ENCODE data around the gene C1orf159.
"Not testable (repeated sequence)": the region's sequence is repeated elsewhere in the genome, so short reads cannot be mapped to it uniquely, and the experiment has no call there.

C1orf159 gene

DNA sequence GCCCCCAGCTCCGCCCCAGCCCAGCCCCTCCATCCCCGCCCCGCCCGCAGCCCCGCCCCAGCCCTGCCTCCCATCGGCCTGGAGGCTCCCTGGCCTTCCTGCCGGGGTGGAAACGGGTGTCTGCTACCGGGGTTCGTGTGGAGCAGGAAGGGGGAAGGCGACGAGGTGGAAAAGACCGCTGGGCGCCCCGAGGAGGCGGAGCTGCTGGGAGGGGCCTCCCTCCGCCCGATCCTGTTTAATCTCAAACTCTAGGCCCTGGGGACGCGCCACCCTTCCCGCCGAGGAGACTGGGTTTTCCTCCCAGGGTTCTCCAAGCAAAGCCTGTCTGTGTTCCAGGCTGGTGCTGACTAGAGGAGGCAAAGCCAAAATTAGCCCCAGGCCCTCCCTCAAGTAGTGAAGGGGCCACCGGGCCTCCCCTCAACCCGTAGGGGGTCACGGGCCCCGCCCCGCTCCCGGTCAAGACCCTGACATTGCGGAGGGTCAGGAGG is 41.6 kb upstream of the C1orf159 start:
- TF ChIP-seq, protein P1, sequence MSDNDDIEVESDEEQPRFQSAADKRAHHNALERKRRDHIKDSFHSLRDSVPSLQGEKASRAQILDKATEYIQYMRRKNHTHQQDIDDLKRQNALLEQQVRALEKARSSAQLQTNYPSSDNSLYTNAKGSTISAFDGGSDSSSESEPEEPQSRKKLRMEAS (IDR thresholded peaks at IDR 0.05; ENCODE audit: low read depth, low read length) = no peak
- TF ChIP-seq POLR2A (IDR thresholded peaks at IDR 0.05; ENCODE audit: extremely low read depth, insufficient read length) (no peak), MYC (IDR thresholded peaks at IDR 0.05; ENCODE audit: low read depth, low read length) (no peak)
- TF ChIP-seq, protein P2, sequence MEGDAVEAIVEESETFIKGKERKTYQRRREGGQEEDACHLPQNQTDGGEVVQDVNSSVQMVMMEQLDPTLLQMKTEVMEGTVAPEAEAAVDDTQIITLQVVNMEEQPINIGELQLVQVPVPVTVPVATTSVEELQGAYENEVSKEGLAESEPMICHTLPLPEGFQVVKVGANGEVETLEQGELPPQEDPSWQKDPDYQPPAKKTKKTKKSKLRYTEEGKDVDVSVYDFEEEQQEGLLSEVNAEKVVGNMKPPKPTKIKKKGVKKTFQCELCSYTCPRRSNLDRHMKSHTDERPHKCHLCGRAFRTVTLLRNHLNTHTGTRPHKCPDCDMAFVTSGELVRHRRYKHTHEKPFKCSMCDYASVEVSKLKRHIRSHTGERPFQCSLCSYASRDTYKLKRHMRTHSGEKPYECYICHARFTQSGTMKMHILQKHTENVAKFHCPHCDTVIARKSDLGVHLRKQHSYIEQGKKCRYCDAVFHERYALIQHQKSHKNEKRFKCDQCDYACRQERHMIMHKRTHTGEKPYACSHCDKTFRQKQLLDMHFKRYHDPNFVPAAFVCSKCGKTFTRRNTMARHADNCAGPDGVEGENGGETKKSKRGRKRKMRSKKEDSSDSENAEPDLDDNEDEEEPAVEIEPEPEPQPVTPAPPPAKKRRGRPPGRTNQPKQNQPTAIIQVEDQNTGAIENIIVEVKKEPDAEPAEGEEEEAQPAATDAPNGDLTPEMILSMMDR (IDR thresholded peaks at IDR 0.05; ENCODE audit: low read depth, low read length) = no peak
- peak; percentile 58 for DNase-seq (ENCODE audit: low read depth)
- no peak overlapping the region for H3K4me3 ChIP-seq (ENCODE audit: low read depth, low read length)

DNA sequence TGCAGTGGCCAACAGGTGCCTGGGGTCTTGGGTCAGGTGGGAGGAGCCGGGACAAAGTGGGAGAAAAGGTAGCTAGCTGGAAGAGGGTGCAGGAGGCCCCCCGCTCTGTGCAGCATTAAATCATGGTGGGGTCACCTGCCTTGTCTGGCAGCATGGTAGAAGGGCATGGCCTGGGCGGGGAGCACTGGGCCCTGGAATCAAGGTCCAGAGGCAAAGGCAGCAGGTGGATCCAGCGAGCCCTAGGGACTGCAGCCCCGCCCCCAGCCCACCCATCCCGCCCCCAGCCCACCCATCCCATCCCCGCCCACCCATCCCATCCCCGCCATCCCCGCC is 41.1 kb upstream of the C1orf159 start:
- H3K4me3 ChIP-seq (ENCODE audit: low read depth, low read length) = no peak overlapping the region
- DNase-seq (ENCODE audit: low read depth) = no peak
- TF ChIP-seq MYC (IDR thresholded peaks at IDR 0.05; ENCODE audit: low read depth, low read length) (no peak), POLR2A (IDR thresholded peaks at IDR 0.05; ENCODE audit: extremely low read depth, insufficient read length) (no peak)
- TF ChIP-seq, protein P1 (IDR thresholded peaks at IDR 0.05; ENCODE audit: low read depth, low read length) = no peak
- TF ChIP-seq, protein P2 (IDR thresholded peaks at IDR 0.05; ENCODE audit: low read depth, low read length) = no peak

- no peak for TF ChIP-seq MYC (IDR thresholded peaks at IDR 0.05; ENCODE audit: low read depth, low read length)
- TF ChIP-seq, protein P1 (IDR thresholded peaks at IDR 0.05; ENCODE audit: low read depth, low read length) = no peak
- TF ChIP-seq, protein P2 (IDR thresholded peaks at IDR 0.05; ENCODE audit: low read depth, low read length) = no peak
- no peak for TF ChIP-seq POLR2A (IDR thresholded peaks at IDR 0.05; ENCODE audit: extremely low read depth, insufficient read length)
- DNase-seq (ENCODE audit: low read depth) = no peak
- no peak overlapping the region for H3K4me3 ChIP-seq (ENCODE audit: low read depth, low read length)
These were observed 40.5 kb upstream of the C1orf159 start for GRCh38 chr1:1156140-1157032.

DNA sequence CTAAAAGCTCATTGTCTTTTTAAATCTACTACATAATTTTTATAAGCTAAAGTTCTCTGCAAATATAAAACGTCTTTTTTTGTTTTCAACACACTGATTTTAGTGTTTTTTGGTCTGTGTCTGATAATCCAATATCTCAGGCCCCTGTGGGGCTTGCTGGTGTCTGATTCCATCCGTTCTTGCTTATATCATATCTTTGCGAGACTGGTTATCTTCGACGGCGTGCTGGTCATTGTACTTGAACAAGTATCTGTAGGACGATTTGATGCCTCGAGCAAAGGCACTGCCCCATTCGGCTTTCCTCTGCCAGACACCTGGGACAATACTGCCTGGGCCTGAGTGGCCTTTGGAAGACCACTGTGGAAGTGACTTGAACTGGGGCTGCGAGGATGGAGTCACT is 39.4 kb upstream of the C1orf159 start:
- TF ChIP-seq, protein P2 (IDR thresholded peaks at IDR 0.05; ENCODE audit: low read depth, low read length) = no peak
- TF ChIP-seq, protein P1 (IDR thresholded peaks at IDR 0.05; ENCODE audit: low read depth, low read length) = no peak
- TF ChIP-seq POLR2A (IDR thresholded peaks at IDR 0.05; ENCODE audit: extremely low read depth, insufficient read length) (no peak), MYC (IDR thresholded peaks at IDR 0.05; ENCODE audit: low read depth, low read length) (no peak)
- no peak for DNase-seq (ENCODE audit: low read depth)
- H3K4me3 ChIP-seq (ENCODE audit: low read depth, low read length) = no peak overlapping the region

GRCh38 chr1:1153874-1154273 is 38.0 kb upstream of the C1orf159 start:
- TF ChIP-seq MYC (IDR thresholded peaks at IDR 0.05; ENCODE audit: low read depth, low read length) = no peak
- TF ChIP-seq, protein P2 (IDR thresholded peaks at IDR 0.05; ENCODE audit: low read depth, low read length) = no peak
- TF ChIP-seq POLR2A (IDR thresholded peaks at IDR 0.05; ENCODE audit: extremely low read depth, insufficient read length) = no peak
- TF ChIP-seq, protein P1 (IDR thresholded peaks at IDR 0.05; ENCODE audit: low read depth, low read length) = no peak
- DNase-seq (ENCODE audit: low read depth) = no peak
- no peak overlapping the region for H3K4me3 ChIP-seq (ENCODE audit: low read depth, low read length)

GRCh38 chr1:1153215-1153614 is 37.3 kb upstream of the C1orf159 start:
- not testable (repeated sequence) for H3K4me3 ChIP-seq (ENCODE audit: low read depth, low read length); DNase-seq (ENCODE audit: low read depth)

- not testable (repeated sequence) for DNase-seq (ENCODE audit: low read depth); H3K4me3 ChIP-seq (ENCODE audit: low read depth, low read length)
These were observed 36.5 kb upstream of the C1orf159 start for GRCh38 chr1:1152431-1152830.
